HUDEP-2 (cell line): ENCODE results near the gene CLEC4E.
A peak's percentile ranks its signal among the peaks of the same experiment; 100 is the strongest.
"Not testable (repeated sequence)": the region's sequence is repeated elsewhere in the genome, so short reads cannot be mapped to it uniquely, and the experiment has no call there.

Source experiments
- DNase-seq, 76 experiments: peaks; one replicate each; lab custom pipeline; 2025; ENCODE audit not compliant: unreplicated experiment in 76 of 76; lab: John Stamatoyannopoulos, UW

CLEC4E gene, protein sequence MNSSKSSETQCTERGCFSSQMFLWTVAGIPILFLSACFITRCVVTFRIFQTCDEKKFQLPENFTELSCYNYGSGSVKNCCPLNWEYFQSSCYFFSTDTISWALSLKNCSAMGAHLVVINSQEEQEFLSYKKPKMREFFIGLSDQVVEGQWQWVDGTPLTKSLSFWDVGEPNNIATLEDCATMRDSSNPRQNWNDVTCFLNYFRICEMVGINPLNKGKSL

GRCh38 chr12:8540831-8541230 lies at the start of gene CLEC4E:
TSS of gene CLEC4E (minus strand) at chr12:8540905. CDS start at chr12:8540797, 108 bp downstream.
- not testable (repeated sequence) for DNase-seq

- DNase-seq, result no peak
Measured at GRCh38 chr12:8589679-8590078, 49.0 kb upstream of the CLEC4E start.

DNA sequence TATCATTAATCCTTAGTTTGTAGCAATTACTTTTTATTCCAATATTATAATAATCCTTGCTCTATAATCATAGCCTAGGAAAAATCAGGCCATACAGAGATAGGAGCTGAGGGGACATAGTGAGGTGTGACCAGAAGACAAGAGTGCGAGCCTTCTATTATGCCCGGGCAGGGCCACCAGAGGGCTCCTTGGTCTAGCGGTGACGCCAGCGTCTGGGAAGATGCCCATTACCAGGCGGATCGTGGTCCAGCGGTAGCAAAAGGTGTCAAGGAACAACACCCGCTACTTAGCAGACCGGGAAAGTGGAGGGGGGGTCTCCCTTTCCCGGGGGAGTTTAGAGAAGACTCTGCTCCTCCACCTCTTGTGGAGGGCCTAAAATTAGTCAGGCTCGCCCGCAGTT lies 43.8 kb upstream of the CLEC4E start:
- not testable (repeated sequence) for DNase-seq

DNA sequence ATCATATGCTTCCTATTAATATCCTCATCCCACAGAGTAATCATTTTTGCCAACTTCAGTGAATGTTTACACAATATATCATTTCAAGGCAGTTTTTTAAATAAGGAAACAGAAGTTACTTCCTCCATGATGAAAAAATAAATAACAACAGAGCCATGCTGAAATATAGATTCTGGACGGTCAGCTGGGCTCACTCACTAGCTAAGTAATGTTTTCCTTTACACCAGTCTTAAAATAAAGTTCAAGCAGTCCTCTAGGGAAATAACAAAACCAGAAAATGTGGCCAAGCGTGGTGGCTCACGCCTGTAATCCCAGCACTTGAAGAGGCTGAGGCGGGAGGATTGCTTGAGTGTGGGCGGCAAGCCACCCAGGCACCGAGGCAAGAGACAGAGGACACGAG lies 43.3 kb upstream of the CLEC4E start:
- DNase-seq, result no peak

GRCh38 chr12:8581098-8581784 lies 40.5 kb upstream of the CLEC4E start:
- DNase-seq, result no peak

DNA sequence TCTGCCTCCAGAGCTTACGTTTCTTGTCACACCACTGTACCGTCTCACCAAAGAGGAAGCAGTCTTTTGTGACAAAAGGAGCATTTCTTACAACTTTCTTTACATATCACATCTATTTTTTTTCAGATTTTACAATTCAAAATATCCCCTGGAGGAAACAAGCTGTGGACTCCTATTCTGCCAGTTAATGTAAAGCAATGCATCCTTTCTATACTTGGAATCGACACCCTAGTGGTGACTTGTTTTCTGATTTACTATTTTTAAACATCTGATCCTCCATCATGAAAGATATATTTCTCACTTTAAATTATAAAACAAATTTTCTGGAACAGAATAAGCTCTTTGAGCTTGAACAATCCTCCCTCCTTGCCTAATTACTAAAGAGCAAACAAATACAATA lies 37.2 kb upstream of the CLEC4E start:
- DNase-seq, result no peak

GRCh38 chr12:8572507-8572906 lies 31.8 kb upstream of the CLEC4E start:
- no peak for DNase-seq

DNA sequence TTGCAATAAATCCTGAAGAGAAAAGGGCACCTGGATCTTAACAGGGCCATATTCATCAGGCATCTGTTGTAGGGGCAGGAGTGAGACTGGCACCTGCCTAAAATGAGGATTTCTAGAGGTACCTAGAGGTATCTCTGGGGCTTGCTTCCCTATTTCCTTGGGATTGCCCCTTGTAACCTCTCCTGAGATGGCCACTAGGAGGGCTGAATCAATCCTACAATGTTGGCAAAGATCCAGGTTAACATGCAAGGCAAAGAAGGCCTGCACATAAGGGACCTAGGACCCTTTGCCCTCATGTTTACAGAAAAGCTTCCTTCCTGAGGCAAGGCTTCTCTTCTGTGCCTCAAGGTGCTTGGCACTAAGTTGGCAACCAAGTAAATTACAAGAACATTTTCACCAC lies 25.8 kb upstream of the CLEC4E start:
- peak in 1 of 76 experiments; percentile 8 for DNase-seq

GRCh38 chr12:8566052-8566451 lies 25.3 kb upstream of the CLEC4E start:
- not testable (repeated sequence) for DNase-seq

- no peak for DNase-seq
Measured at GRCh38 chr12:8564656-8565055, 24.0 kb upstream of the CLEC4E start.

DNA sequence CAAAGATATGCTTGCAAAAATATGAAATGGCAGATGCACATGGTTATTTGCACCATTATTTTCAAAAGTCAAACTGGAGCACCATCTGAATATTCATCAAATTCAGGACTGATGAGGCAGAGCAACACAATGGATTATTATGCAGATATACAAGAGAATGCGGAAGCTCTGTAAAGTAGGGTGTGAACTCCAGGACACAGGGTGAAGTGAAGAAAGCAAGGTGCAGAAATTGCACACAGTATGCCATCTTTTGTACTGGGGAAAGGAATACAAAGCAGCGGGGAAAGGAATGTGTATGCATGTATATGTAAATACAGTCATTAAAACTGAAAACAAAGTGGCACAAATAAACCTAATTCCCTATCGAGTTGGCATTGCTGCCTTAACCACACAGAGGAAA lies 22.7 kb upstream of the CLEC4E start:
- no peak for DNase-seq

- DNase-seq, result no peak
Measured at GRCh38 chr12:8562310-8562709, 21.6 kb upstream of the CLEC4E start.

GRCh38 chr12:8561011-8561410 lies 20.3 kb upstream of the CLEC4E start:
- no peak for DNase-seq

DNA sequence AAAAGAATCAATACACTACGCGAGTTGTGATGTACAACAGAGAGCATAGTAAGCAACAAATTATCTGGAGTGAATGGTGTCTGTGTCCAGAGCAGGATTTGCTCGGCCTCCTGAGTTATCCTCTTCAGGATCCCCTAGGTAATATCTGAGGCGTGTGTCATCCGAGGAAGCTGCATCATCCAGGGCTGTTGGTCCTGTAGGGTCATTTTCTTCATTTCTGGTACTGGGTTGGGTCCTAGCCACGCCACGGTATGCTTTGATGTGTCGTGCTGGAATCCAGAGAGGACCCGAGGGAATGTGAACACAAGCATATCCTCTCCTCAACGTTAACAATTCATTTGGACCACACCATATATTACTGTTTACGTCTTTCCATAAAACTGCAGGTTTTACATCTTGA lies 19.0 kb upstream of the CLEC4E start:
- no peak for DNase-seq

DNA sequence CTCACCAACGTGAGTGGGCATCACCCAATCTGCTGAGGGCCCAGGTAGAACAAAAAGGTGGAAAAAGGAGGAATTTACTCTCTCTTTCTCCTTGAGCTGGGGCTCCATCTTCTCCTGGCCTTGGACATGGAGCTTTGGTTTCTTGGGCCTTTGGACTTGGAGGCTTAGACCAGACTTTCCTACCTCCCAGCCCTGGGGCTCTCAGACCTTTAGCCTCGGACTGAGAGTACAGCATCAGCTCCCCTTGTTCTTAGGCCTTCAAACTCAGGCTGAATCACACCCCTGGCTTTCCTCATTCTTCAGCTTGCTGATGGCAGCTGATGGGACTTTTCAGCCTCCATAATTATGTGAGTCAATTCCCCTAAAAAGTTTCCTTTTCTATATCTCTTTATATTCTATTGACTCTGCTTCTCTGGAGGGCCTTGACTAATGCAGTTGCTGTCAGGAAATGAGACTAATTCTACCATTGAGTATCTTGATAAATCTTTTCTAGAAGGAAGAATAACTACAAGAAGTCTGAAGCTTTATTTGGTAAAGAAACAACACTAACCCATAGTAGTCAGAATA lies 15.9 kb upstream of the CLEC4E start:
- DNase-seq, result no peak

GRCh38 chr12:8554451-8555195 lies 13.9 kb upstream of the CLEC4E start:
- no peak for DNase-seq

GRCh38 chr12:8553088-8553627 lies 12.5 kb upstream of the CLEC4E start:
- no peak for DNase-seq

DNA sequence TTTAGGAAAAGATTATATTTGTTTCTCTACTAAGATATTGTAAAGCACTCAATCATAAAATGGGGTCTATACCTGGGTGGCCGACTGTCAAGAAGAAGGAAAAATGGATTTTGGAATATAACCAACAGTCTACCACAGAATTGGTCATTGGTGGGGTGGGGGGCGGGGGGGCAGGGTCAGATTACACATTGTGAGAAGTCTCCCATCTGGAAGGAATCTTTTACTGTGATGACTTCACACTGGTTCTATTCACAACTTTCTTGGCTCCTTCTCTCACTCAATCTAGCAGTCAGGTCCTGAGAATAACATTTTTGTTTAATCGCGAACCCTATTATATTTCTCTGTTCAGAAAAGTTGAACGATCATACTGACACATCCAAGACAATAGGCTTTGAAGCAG lies 8.7 kb upstream of the CLEC4E start:
- no peak for DNase-seq

- no peak for DNase-seq
Measured at GRCh38 chr12:8548192-8548591, 7.5 kb upstream of the CLEC4E start.

GRCh38 chr12:8547645-8548044 lies 6.9 kb upstream of the CLEC4E start:
- DNase-seq, result no peak

GRCh38 chr12:8546591-8546990 lies 5.9 kb upstream of the CLEC4E start:
- DNase-seq, result no peak
